SK-N-MC (cell line): ENCODE data around the gene CREB3.

Experiments used
- EZH2 ChIP-seq: fragments of 200-600 bp; sonication (generic); IDR thresholded peaks from one replicate; pipeline ENCODE4 v1.6.1; 2017; ENCODE audit warnings: antibody characterized with exemption
- FOXP2 ChIP-seq: optimal IDR thresholded peaks from 2 replicates; pipeline ENCODE3; 2011; ENCODE audit warnings: mild to moderate bottlenecking, moderate library complexity; ENCODE audit not compliant: insufficient read depth; ENCODE audit errors: extremely low read length, control extremely low read depth
- POLR2AphosphoS5 ChIP-seq: IDR thresholded peaks from 2 replicates; pipeline ENCODE4 v1.6.1; 2012; ENCODE audit warnings: mild to moderate bottlenecking, low read depth, low read length, borderline replicate concordance

DNA sequence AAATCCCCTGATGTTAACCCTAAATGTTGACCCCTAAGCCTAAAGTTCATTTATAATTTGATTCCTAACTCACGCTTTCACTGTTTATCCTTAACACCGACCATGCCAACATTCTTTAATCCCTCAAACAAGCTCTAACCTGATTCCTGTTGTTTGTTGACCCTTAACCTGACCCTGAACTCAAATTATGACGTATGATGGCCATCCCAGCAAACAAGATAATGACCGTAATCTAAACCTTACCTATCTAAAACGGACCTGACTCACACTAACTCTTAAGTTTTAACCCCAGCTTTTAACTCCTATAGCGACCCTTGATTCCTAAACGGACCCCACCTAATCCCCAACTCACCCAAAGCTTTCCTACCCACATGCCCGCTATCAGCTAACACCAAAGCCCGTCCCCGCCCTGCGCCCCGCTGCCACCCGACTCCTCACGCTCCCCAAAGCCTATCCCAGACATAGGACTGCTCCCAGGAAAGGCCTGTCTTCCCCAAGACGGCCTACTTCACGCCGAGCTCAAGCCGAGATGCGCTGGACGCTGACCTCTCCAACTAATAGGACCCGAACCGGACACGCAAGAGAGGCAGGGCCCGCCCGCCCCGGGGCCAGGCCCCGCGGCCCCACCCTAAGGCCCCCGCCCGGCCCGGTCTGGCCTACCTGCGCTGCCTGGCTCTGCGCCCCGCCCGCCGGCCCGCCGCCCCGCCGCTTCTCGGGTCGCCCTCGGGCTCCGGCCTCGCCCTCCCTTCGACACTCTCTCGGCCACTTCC, 866 bp upstream of the CREB3 start:
- TF ChIP-seq POLR2AphosphoS5 (no peak), EZH2 (no peak), FOXP2 (no peak)
